SK-N-MC (cell line): ENCODE results near the gene CYB5R4.

Experiments
- EZH2 ChIP-seq: fragments of 200-600 bp; sonication (generic); IDR thresholded peaks from one replicate; pipeline ENCODE4 v1.6.1; 2017; ENCODE audit warnings: antibody characterized with exemption
- POLR2AphosphoS5 ChIP-seq: IDR thresholded peaks from 2 replicates; pipeline ENCODE4 v1.6.1; 2012; ENCODE audit warnings: mild to moderate bottlenecking, low read depth, low read length, borderline replicate concordance

DNA sequence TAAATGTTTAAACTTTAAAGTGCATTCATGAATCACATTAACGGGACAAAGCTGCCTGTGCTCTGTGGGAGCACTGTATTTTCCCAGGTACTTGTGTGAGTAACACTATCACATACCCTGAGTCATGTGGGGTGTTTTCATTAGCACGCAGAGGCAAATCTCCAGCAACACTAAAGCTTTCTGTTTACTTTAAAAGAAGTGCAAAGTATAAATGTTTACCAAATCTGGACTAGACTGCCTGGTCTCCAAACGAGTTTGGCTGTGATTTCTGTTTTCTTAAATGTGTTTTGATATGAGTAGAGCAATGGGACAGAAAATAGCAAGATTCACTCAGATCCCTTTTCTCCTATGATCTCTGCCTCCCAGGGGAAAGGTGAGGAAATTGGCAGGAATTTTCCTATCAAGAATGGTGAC lies 35.1 kb upstream of the CYB5R4 start:
- no peak for TF ChIP-seq EZH2
- TF ChIP-seq POLR2AphosphoS5, result no peak
